AG10803 (cell line): ENCODE measurements around the gene PHB1.
A peak's percentile ranks its signal among the peaks of the same experiment; 100 is the strongest.

Source experiments
- DNase-seq: peaks from one replicate; pipeline ENCODE4 v3.0.0; 2010; ENCODE audit warnings: low read depth
- H3K4me3 ChIP-seq: 2 replicates; pipeline ENCODE4 v1.5.1; 2011; ENCODE audit warnings: mild to moderate bottlenecking, low read length, control low read depth
- TF ChIP-seq, protein P1 (sequence below): conservative IDR thresholded peaks from 2 replicates; pipeline ENCODE4 v1.5.1; 2011; ENCODE audit warnings: mild to moderate bottlenecking, low read length, control low read depth, inconsistent platforms

The PHB1 gene

GRCh38 chr17:49384951-49385350 is 29.7 kb downstream of the PHB1 start:
- H3K4me3 ChIP-seq = no peak overlapping the region
- DNase-seq = no peak
- TF ChIP-seq, protein P1, sequence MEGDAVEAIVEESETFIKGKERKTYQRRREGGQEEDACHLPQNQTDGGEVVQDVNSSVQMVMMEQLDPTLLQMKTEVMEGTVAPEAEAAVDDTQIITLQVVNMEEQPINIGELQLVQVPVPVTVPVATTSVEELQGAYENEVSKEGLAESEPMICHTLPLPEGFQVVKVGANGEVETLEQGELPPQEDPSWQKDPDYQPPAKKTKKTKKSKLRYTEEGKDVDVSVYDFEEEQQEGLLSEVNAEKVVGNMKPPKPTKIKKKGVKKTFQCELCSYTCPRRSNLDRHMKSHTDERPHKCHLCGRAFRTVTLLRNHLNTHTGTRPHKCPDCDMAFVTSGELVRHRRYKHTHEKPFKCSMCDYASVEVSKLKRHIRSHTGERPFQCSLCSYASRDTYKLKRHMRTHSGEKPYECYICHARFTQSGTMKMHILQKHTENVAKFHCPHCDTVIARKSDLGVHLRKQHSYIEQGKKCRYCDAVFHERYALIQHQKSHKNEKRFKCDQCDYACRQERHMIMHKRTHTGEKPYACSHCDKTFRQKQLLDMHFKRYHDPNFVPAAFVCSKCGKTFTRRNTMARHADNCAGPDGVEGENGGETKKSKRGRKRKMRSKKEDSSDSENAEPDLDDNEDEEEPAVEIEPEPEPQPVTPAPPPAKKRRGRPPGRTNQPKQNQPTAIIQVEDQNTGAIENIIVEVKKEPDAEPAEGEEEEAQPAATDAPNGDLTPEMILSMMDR = no peak

- H3K4me3 ChIP-seq = no peak overlapping the region
- DNase-seq = no peak
- TF ChIP-seq, protein P1 = no peak
Measured at GRCh38 chr17:49383060-49383459, 31.6 kb downstream of the PHB1 start.

DNA sequence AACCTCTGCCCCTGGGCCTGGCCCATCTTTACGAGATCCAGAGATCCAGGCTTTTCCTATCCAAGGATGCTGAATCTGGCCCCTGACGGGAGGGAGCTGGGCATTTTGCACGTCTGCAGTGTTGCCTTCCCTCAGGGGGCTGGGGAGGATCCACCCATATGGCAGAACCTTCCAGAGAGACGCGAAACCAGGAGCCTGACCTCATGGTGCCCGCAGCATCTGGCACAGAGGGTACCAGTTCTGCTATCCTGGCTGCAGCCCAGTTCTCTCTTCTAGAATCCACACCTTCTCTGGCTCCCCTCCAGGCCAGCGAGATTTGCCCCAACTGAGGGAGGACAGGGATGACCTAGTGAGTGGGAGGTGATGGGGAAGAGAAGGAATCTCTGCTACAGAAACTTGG is 32.1 kb downstream of the PHB1 start:
- H3K4me3 ChIP-seq = no peak overlapping the region
- TF ChIP-seq, protein P1 = no peak
- DNase-seq = no peak

- no peak overlapping the region for H3K4me3 ChIP-seq
- DNase-seq = no peak
- TF ChIP-seq, protein P1 = no peak
Measured at GRCh38 chr17:49381793-49382192, 32.9 kb downstream of the PHB1 start.

- TF ChIP-seq, protein P1 = no peak
- H3K4me3 ChIP-seq = no peak overlapping the region
- no peak for DNase-seq
Measured at GRCh38 chr17:49381033-49381432, 33.6 kb downstream of the PHB1 start.

DNA sequence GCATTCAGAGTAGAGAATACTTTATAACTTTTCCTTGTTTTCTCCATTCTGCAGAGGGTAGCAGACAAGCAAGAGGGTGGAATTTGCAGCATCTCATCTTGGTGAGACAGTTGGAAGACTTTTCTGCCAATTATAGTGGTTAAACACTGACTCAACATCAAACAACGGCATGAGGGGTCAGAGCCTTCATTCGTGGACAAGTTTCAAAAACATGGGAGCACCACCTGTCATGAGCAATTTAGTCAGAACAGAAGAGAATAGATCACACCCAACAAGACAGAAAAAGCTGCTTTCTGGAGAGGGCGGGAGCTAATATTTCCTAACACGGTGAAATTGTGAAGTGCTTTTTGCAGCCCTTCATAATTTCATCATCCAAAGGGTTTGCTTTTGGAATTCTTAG is 34.8 kb downstream of the PHB1 start:
- peak; percentile 21 for DNase-seq
- TF ChIP-seq, protein P1 = no peak
- H3K4me3 ChIP-seq = no peak overlapping the region

- TF ChIP-seq, protein P1 = no peak
- no peak for DNase-seq
- H3K4me3 ChIP-seq = no peak overlapping the region
Measured at GRCh38 chr17:49378311-49378710, 36.4 kb downstream of the PHB1 start.
